Aorta (tissue), 5 donors: ENCODE data around the gene SUV39H2. TPM values are rescaled to one million over a fixed set of nuclear protein-coding genes. Genes with fewer than 3 reads are reported as not detected.
A peak's percentile ranks its signal among the peaks of the same experiment; 100 is the strongest.
"Not testable (repeated sequence)": the region's sequence is repeated elsewhere in the genome, so short reads cannot be mapped to it uniquely, and the experiment has no call there.

ENCODE experiments used
- ATAC-seq: fragments of 200-7000 bp; cut with Tn5 transposase; one replicate; pipeline ENCODE4 v1.9.1; 2022; ENCODE audit warnings: moderate library complexity; ENCODE audit not compliant: low FRiP score
- DNase-seq, 2 donors: peaks; one replicate each; pipeline ENCODE4 v3.0.0-alpha.2; 2020
- H3K27ac ChIP-seq, 2 donors: one replicate each; pipeline ENCODE4 v1.5.1; 2013; ENCODE audit warnings: low read length in 2 of 2, mild to moderate bottlenecking in 2 of 2, moderate library complexity in 2 of 2, control low read depth in 1 of 2, inconsistent platforms in 1 of 2, low read depth in 1 of 2
- H3K27me3 ChIP-seq, 2 donors: one replicate each; pipeline ENCODE4 v1.6.1; 2013; ENCODE audit warnings: control low read depth in 1 of 2, low read length in 1 of 2, mild to moderate bottlenecking in 1 of 2, moderate library complexity in 1 of 2; ENCODE audit not compliant: insufficient read depth in 2 of 2, control insufficient read depth in 1 of 2
- H3K36me3 ChIP-seq, 2 donors: one replicate each; pipeline ENCODE4 v1.6.1; 2013; ENCODE audit warnings: control low read depth in 1 of 2, low read length in 1 of 2, mild to moderate bottlenecking in 1 of 2; ENCODE audit not compliant: insufficient read depth in 2 of 2, control insufficient read depth in 1 of 2
- H3K4me1 ChIP-seq, 2 donors: one replicate each; pipeline ENCODE4 v1.6.1; 2013; ENCODE audit warnings: low read length in 2 of 2, control low read depth in 1 of 2, mild to moderate bottlenecking in 1 of 2, moderate library complexity in 1 of 2; ENCODE audit not compliant: insufficient read depth in 2 of 2, control insufficient read depth in 1 of 2
- H3K4me3 ChIP-seq, 2 donors: one replicate each; pipeline ENCODE4 v1.5.1; 2013; ENCODE audit warnings: low read length in 2 of 2, control low read depth in 1 of 2, mild to moderate bottlenecking in 1 of 2
- H3K9me3 ChIP-seq: one replicate; pipeline ENCODE4 v1.6.1; 2013; ENCODE audit warnings: mild to moderate bottlenecking, low read length; ENCODE audit not compliant: control insufficient read depth
- WGBS, 2 donors: extraction: QIAGEN DNeasy Blood & Tissue Kit; methylation state at CpG; one replicate each; pipeline ENCODE4 v1.1.7; 2013; 5-methylcytosine and 5-hydroxymethylcytosine counted together
- intact Hi-C, 2 donors: fragments of 100-400 bp; cut with DNase I; formaldehyde crosslinking; loops; one replicate each; pipeline versions ENCODE4 v1.14.2 to v1.15.0; 2022
- polyA plus RNA-seq, 2 donors: library from polyadenylated mRNA; stranded (reverse); fragments of 200-250 nt; gene quantifications; one replicate each; pipeline ENCODE4 v1.2.3, GENCODE V29; 2013
- total RNA-seq, 2 donors: library from RNA; stranded (reverse); fragmentation: NEBNext Ultra II Directional; extraction: Animal tissue kit (Norgen Biotek cat#: 25700); gene quantifications; one replicate each; pipeline ENCODE4 v1.2.1, GENCODE V29; 2021
- donor health status: healthy with polysubstance abuse.
- donor health status: Bipolar disorder and iron deficiency.
- donor health status: DM: no; HTN: no; CAD: no.
- donor health status: DM: no; HTN: no; CAD: no.
- donor health status: DM: yes; HTN: yes; CAD: no.

SUV39H2 gene
- total and polyA plus RNA-seq, 4 donors, result 1.1 to 8.0 (median 4.1) TPM

- WGBS, 2 donors, result 93 to 94% methylated on average over 10 of the region's 10 CpGs
- Histone ChIP-seq H3K9me3 (no peaks in the 10 kb centered on the region), H3K36me3 (peaks cover 0 to 4% of the 10 kb centered on the region in 2 donors), H3K27me3 (no peaks in the 10 kb centered on the region), H3K27ac (no peak overlapping the region), H3K4me3 (no peak overlapping the region), H3K4me1 (no peaks in the 10 kb centered on the region)
- no peak for DNase-seq
- intact Hi-C loops, result no loop called here
- ATAC-seq, result no peak
These were observed 51.9 kb downstream of the SUV39H2 start for GRCh38 chr10:14930610-14931009.

- intact Hi-C loops, result no loop called here
- WGBS, 2 donors, result 72 to 76% methylated on average over 2 of the region's 2 CpGs
- Histone ChIP-seq H3K4me3 (no peak overlapping the region), H3K9me3 (no peaks in the 10 kb centered on the region), H3K4me1 (no peaks in the 10 kb centered on the region), H3K27ac (no peak overlapping the region), H3K36me3 (peaks cover 0 to 4% of the 10 kb centered on the region in 2 donors), H3K27me3 (no peaks in the 10 kb centered on the region)
- ATAC-seq (no peak), DNase-seq (no peak)
These were observed 57.9 kb downstream of the SUV39H2 start for GRCh38 chr10:14936584-14936983.

GRCh38 chr10:14938971-14939370, 60.3 kb downstream of the SUV39H2 start:
- DNase-seq, intact Hi-C loops, H3K4me3 ChIP-seq, H3K36me3 ChIP-seq, H3K27ac ChIP-seq, H3K27me3 ChIP-seq, ATAC-seq, H3K9me3 ChIP-seq, H3K4me1 ChIP-seq: not testable (repeated sequence)
- WGBS, 2 donors, result 84 to 86% methylated on average over 4 of the region's 5 CpGs

GRCh38 chr10:14942147-14942949, 63.7 kb downstream of the SUV39H2 start:
- DNase-seq, H3K27me3 ChIP-seq, H3K36me3 ChIP-seq, H3K4me1 ChIP-seq, ATAC-seq, H3K4me3 ChIP-seq, H3K27ac ChIP-seq, intact Hi-C loops, H3K9me3 ChIP-seq: not testable (repeated sequence)
- WGBS, 2 donors, result 91 to 92% methylated on average over 16 to 17 of the region's 17 CpGs

GRCh38 chr10:14942950-14943338, 64.3 kb downstream of the SUV39H2 start:
- H3K9me3 ChIP-seq, H3K4me1 ChIP-seq, H3K36me3 ChIP-seq, H3K4me3 ChIP-seq, H3K27me3 ChIP-seq, intact Hi-C loops, DNase-seq, ATAC-seq, H3K27ac ChIP-seq: not testable (repeated sequence)
- 91 to 95% methylated on average over 7 of the region's 7 CpGs for WGBS, 2 donors

GRCh38 chr10:14945108-14945507, 66.4 kb downstream of the SUV39H2 start:
- Histone ChIP-seq H3K4me1 (no peaks in the 10 kb centered on the region), H3K36me3 (peaks cover 2% of the 10 kb centered on the region in 2 donors), H3K9me3 (no peaks in the 10 kb centered on the region), H3K4me3 (no peak overlapping the region), H3K27me3 (no peaks in the 10 kb centered on the region), H3K27ac (no peak overlapping the region)
- WGBS, 2 donors, result 95 to 97% methylated on average over 5 of the region's 5 CpGs
- ATAC-seq, result no peak
- DNase-seq, result no peak
- intact Hi-C loops, result no loop called here

GRCh38 chr10:14947268-14947667, 68.6 kb downstream of the SUV39H2 start:
- ATAC-seq (no peak), DNase-seq (no peak)
- H3K27me3 ChIP-seq, result no peaks in the 10 kb centered on the region
- no peaks in the 10 kb centered on the region for H3K9me3 ChIP-seq
- H3K4me3 ChIP-seq, result no peak overlapping the region
- H3K36me3 ChIP-seq, result peaks cover 2% of the 10 kb centered on the region in 2 donors
- intact Hi-C loops, result no loop called here
- WGBS, 2 donors, result 98 to 100% methylated on average over 1 of the region's 1 CpG
- peaks cover 0 to 3% of the 10 kb centered on the region in 2 donors for H3K4me1 ChIP-seq
- no peak overlapping the region for H3K27ac ChIP-seq

GRCh38 chr10:14949291-14949690, 70.6 kb downstream of the SUV39H2 start:
- Histone ChIP-seq H3K4me1 (peaks cover 2 to 3% of the 10 kb centered on the region in 2 donors), H3K9me3 (no peaks in the 10 kb centered on the region), H3K27me3 (no peaks in the 10 kb centered on the region), H3K36me3 (peaks cover 0 to 2% of the 10 kb centered on the region in 2 donors), H3K27ac (no peak overlapping the region), H3K4me3 (no peak overlapping the region)
- intact Hi-C loops, result no loop called here
- ATAC-seq (no peak), DNase-seq (no peak)
- 92 to 95% methylated on average over 5 of the region's 5 CpGs for WGBS, 2 donors

GRCh38 chr10:14952851-14953423, 74.3 kb downstream of the SUV39H2 start:
- ATAC-seq (no peak), DNase-seq (no peak)
- Histone ChIP-seq H3K9me3 (no peaks in the 10 kb centered on the region), H3K4me1 (peaks cover 2 to 3% of the 10 kb centered on the region in 2 donors), H3K27me3 (no peaks in the 10 kb centered on the region), H3K4me3 (peak overlapping the region; percentile 64 to 69), H3K36me3 (no peaks in the 10 kb centered on the region), H3K27ac (no peak overlapping the region)
- intact Hi-C loops, result loop anchor here in 1 of 2 donors (10.0 kb wide), 1 partner anchor 152 kb away; no protein-coding TSS in a partner anchor
- 22 to 23% methylated on average over 10 of the region's 10 CpGs for WGBS, 2 donors
